GM13976 (cell line): ENCODE results near the gene SPATA20.

Source experiments
- DNase-seq: peaks from one replicate; pipeline ENCODE4 v3.0.0; 2012; ENCODE audit warnings: low spot score
- CTCF ChIP-seq: IDR thresholded peaks from 2 replicates; pipeline ENCODE4 v1.5.1; 2012; ENCODE audit warnings: borderline replicate concordance, mild to moderate bottlenecking; ENCODE audit not compliant: insufficient read depth; ENCODE audit errors: extremely low read depth, missing control alignments, control extremely low read depth
- in situ Hi-C: fragments of 300-500 bp; cut with MboI; formaldehyde crosslinking; loops from one replicate; pipeline ENCODE4 v1.12.0; 2022; ENCODE audit warnings: low sequenced_read_pairs, mixed read lengths, inconsistent platforms; ENCODE audit not compliant: unreplicated experiment

Gene SPATA20

GRCh38 chr17:50565402-50566350, 18.7 kb downstream of the SPATA20 start:
- in situ Hi-C loops: no loop called here
- no peak for DNase-seq
- TF ChIP-seq CTCF: no peak

DNA sequence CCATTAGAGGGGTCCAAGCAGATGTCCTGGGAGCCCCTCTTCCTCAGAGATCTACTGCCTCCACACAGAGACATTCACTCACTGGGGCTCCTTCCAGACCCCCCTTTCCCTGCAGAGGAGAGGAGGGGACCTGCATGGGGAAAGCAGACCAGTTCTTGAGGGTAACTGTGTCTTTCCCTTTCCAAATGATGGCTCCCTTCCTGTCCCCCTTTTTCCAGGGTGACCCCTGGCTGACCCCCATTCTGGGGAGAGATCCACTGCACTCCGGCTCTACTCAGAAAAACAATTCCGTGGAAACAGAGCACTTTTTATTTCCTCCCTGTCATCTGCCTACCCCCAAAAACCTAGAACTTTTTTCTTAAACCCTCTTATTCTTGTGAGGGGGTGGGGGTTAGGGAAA, 19.9 kb downstream of the SPATA20 start:
- TF ChIP-seq CTCF: no peak
- in situ Hi-C loops: no loop called here
- DNase-seq: no peak

GRCh38 chr17:50568659-50569058, 21.7 kb downstream of the SPATA20 start:
- TF ChIP-seq CTCF: no peak
- in situ Hi-C loops: no loop called here
- no peak for DNase-seq

DNA sequence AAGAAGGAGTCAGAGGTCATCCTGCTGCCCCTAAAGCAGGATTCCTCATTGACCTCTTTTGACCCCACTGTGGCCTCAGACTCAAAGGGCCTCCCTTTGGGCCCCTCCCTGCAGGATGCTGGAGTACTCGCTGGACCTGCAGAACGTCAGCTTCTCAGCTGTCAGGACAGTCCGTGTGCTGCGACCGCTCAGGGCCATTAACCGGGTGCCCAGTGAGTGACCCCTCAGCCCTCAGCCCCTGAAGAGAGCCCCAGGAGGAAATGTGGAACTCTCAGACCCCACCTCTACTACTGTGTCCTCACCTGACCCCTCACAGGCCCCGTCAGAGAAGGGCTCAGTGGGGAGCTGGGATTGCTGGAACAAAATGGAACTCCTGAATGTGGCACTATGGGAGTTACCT, 22.6 kb downstream of the SPATA20 start:
- no peak for TF ChIP-seq CTCF
- in situ Hi-C loops: no loop called here
- DNase-seq: no peak

DNA sequence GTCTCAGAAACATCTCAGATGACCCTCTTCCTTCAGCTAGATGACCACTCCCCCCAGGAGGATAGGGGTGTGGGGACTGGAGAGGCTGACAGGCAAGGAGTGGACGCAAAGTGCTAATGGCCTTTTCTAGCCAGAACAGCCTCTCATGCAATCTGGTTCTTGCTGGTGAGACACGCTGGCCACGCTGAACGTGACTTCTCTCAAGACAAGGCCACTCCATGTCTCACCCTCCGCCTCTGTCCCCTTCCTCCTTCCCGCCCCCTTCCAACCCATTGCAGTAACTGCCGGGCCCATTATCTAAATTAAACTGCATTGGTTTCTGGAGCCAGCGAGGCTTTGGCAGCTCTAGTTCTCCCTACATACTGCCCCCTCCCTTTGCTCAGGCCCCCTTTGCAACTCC, 23.1 kb downstream of the SPATA20 start:
- no peak for TF ChIP-seq CTCF
- in situ Hi-C loops: no loop called here
- no peak for DNase-seq

DNA sequence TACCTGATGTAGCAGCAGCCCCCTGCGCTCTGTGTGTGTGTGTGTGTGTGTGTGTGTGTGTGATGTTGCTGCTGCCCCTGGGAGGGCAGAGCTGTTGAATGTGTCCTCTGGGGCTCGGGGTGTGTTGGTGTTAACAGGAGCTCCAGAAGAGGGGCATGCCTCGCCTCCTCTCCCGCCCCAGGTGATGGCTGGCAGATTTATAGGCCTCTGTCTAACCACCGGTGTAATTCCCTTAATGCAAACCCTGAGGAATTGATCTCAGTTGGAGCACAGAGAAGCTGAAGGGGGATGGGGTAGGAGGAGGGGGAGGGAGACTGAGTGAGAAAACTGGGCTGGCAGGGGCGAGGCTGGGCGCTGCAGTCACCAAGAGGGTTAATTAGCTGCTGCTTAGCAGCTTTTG, 23.6 kb downstream of the SPATA20 start:
- in situ Hi-C loops: no loop called here
- no peak for DNase-seq
- TF ChIP-seq CTCF: no peak

DNA sequence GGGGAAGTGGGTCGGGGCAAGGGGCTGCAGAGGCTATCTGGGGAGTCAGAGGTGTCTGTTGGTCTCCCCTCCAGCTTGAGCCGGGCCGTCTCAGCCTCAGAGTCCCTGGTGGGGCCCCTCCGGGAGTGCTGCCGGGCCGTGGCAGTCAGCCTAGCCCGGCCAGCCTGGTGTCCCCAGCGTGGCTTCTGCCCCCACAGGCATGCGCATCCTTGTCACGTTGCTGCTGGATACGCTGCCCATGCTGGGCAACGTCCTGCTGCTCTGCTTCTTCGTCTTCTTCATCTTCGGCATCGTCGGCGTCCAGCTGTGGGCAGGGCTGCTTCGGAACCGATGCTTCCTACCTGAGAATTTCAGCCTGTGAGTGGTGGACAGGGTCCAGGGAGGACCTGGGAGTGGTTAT, 24.7 kb downstream of the SPATA20 start:
- no peak for DNase-seq
- in situ Hi-C loops: no loop called here
- no peak for TF ChIP-seq CTCF
